GM19397 (cell line): ENCODE data around the gene SBK1.

Experiments
- ATAC-seq: cut with Tn5 transposase; IDR thresholded peaks from one replicate; pipeline ENCODE4 v1.9.1; 2021; ENCODE audit warnings: mild to moderate bottlenecking, moderate library complexity; ENCODE audit not compliant: unreplicated experiment

The SBK1 gene

GRCh38 chr16:28280881-28281836 is 11.2 kb upstream of the SBK1 start:
- ATAC-seq, result no peak

- no peak for ATAC-seq
Observed at GRCh38 chr16:28282045-28282444, 10.3 kb upstream of the SBK1 start.

- ATAC-seq, result no peak
Observed at GRCh38 chr16:28283173-28283572, 9.2 kb upstream of the SBK1 start.

GRCh38 chr16:28283798-28284577 is 8.3 kb upstream of the SBK1 start:
- no peak for ATAC-seq

GRCh38 chr16:28285649-28286048 is 6.7 kb upstream of the SBK1 start:
- ATAC-seq, result no peak

DNA sequence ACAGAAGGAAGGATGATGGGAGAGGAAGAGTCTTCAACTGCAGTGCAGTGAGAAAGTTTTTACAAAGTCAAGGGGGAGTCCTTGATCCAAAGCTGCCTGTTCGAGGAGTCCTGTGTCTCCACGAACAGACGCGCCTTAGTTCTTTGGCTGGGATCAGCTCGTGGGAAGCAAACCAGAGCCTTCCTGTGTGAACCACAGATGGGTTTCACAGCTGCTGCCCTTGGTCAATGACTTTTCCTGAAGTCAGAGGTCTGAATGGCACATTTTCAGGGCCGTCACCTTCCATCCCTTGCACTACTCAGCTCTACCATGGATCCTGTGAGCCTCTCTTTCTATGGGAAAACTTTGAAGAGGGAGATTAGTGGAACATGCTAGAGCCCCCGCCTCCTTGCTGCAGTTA is 4.2 kb upstream of the SBK1 start:
- ATAC-seq, result no peak

DNA sequence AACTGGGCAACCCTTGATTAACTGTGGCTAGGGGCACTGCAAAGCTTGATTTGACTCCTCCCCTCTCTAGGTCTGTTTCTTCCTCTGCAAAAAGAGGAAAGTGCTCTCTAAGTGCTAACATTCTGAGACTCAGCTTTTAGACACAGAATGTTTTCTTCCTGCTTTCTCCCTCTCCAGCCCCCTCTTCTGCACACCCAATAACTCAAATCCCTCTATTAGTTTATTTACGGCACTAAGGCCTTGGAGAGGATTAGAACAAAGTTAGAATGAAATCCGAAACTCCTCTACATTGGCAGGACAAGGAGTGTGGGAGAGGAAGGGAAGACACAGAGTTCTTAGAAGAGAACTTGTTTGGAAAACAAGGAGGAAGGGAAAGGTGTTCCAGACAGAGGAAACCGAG is 3.3 kb upstream of the SBK1 start:
- no peak for ATAC-seq

DNA sequence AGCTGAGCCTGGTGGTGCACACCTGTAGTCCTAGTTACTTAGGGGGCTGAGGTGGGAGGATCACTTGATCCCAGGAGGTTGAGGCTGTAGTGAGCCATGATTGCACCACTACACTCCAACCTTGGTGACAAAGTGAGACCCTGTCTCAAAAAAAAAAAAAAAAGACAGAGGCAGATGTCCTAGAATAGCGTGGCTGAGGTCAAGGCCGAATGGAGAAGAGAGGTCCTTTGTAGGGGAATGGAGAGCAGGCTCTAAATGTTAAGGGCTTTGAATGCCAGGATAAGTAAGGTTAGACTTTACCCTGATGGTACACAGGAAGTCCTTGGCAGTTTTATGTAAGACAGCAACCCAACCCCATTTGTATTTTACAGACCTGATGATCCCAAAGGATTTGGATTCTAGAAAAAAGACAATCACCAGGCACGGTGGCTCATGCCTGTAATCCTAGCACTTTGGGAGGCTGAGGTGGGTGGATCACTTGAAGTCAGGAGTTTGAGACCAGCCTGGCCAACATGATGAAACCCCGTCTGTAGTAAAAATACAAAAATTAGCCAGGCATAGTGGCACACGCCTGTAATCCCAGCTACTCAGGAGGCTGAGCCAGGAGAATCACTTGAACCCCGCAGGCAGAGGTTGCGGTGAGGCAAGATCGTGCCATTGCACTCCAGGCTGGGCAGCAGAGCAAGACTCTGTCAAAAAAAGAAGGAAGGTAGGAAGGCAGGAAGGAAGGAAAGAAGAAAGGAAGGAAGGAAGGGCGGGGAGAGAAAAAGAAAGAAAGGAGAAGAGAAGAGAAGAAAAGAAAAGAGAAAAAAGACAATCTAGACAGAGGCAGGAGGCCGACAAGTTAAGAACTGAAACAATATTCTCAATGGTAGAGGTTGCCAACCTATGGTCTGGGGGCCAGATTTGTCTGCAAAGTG is 2.1 kb upstream of the SBK1 start:
- no peak for ATAC-seq

DNA sequence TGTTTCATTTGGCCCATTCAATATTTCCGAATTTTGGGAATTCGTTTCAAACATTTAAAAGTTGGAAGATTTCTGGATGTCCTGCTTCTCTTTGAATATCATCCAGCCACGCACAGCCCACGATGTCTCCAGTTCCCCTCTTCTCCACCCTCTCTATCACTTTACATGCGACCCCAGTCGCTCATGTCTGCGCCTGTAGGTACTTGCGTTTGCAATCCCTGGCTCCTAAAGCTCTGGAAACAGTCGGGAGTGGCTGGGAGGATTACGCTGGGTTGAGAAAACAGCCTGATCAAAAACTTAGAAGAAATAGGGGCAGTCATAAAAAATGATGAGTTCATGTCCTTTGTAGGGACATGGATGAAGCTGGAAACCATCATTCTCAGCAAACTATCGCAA is 1.5 kb upstream of the SBK1 start:
- ATAC-seq, result no peak

DNA sequence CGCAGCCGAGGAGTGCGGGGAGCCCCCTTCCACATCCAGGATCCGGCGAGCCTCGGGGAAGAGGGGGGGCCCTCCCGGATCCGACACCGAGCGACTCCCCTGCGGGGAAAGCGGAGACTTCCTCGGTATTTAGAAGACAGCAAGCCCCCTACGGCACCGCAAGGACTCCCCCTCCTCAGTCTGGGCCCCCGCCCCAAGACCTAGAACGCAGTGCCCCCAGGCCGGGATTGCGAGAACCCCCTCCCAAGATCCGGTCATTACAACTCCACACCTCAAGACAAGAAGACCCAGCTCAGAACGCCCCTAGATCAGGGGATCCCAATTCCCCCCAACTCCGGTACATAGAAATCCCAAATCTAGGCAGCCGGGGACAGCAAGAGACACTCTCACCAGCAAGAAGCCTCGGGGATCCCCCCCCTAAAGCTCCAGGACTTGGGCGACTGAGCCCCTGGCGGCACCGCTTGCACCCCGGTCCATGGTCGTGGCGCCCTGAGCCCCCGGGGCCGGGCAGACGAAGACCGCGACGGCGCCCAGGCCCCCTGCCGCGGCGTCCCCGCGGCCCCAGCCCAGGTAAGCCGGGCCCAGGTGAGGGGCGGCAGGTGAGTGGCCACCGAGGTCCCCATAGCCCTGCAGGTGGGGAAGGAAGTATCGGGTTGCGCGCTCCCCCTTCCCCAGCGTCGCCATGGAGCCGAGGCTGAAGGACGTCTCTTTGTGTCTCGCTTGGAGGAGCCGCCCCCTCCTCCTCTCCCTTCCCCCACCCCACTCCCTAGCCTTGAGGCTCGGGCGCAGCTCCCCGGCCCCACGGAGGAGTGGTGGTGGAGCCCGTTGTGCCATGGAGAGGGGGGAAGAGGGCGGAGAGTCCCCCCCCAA is 641 bp downstream of the SBK1 start:
- no peak for ATAC-seq

- no peak for ATAC-seq
Observed at GRCh38 chr16:28293601-28293960, 1.3 kb downstream of the SBK1 start.

GRCh38 chr16:28294201-28294600 is 1.9 kb downstream of the SBK1 start:
- ATAC-seq, result no peak

GRCh38 chr16:28295276-28295675 is 3.0 kb downstream of the SBK1 start:
- ATAC-seq, result no peak

DNA sequence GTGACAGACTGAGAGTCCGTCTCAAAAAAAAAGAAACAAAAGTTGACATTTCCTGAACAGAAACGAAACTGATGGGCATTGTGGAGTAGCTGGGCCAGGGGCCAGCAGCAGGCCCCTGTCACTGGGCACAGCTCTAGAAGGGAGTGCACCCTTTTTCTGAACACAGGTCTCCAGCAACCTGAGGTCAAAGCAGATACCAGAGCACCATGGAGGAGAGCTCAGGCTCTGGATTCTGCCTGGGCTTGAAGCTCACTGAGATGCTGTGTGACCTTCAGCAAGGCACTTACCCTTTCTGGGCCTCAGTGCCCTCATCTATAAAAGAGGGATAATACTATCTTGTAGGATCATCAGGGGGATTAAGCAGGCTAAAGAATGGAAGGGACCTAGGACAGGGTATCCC is 5.0 kb downstream of the SBK1 start:
- no peak for ATAC-seq

- no peak for ATAC-seq
Observed at GRCh38 chr16:28297784-28298510, 5.6 kb downstream of the SBK1 start.

- ATAC-seq, result no peak
Observed at GRCh38 chr16:28298511-28298878, 6.2 kb downstream of the SBK1 start.

DNA sequence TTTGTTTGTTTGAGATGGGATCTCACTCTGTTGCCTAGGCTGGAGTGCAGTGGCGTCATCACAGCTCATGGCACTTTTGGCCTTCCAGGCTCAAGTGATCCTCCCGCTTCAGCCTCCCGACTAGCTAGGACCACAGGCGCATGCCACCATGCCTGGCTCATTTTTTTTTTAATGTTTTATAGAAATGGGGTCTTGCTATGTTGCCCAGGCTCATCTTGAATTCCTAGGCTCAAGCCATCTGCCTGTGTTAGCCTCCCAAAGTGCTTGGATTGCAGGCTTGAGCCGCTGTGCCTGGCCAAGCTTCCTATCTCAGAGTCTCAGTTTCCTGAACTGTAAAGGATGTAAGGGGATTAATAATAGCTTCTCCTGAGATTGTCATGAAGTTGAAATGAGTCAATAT is 8.0 kb downstream of the SBK1 start:
- ATAC-seq, result no peak

GRCh38 chr16:28301154-28301553 is 8.8 kb downstream of the SBK1 start:
- no peak for ATAC-seq

- no peak for ATAC-seq
Observed at GRCh38 chr16:28301620-28302019, 9.3 kb downstream of the SBK1 start.

DNA sequence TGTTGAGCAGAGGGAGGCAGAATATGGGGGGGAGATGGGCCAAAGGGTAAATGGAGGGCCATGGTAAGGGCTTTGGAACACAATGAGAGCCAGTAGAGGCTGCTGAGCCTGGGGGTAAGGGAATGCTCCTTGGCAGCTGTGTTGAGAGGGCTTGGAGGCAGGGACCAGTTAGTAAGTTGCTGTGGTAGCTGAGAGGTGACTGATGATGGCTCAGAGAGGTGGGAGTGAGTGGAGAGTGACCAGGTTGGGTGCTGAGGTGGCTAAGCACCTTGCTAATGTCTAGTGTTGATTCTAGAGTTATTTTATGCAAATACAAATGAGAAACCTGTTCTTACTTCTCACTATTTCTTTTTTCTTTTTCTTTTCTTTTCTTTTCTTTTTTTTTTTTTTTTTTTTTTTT is 10.8 kb downstream of the SBK1 start:
- ATAC-seq, result no peak
